ENCODE data around the gene CEP112.

DNA sequence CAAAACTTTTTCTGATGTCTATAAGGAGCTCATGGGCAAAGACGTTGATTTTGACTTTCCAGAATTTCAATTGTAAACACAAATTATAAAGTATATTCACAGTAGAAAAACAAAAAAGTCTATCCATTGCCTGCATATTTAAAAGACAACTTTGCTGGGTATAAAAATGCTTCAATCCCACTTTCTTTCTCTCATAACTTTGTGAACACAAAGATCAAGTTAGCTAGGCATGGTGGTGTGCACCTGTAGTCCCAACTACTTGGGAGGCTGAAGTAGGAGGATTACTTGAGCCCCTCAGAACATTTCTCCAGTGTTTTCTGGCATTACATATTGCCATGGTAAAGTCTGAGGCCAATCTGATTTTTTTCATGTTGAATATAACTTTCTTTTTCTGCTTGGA lies 547.4 kb downstream of the CEP112 start:
- no peak for TF ChIP-seq ZNF70 (CRISPR knock-in tag; IDR thresholded peaks at IDR 0.05)
- no peak for TF ChIP-seq ZFP3 (CRISPR knock-in tag; IDR thresholded peaks at IDR 0.05)
- TF ChIP-seq, protein P1, sequence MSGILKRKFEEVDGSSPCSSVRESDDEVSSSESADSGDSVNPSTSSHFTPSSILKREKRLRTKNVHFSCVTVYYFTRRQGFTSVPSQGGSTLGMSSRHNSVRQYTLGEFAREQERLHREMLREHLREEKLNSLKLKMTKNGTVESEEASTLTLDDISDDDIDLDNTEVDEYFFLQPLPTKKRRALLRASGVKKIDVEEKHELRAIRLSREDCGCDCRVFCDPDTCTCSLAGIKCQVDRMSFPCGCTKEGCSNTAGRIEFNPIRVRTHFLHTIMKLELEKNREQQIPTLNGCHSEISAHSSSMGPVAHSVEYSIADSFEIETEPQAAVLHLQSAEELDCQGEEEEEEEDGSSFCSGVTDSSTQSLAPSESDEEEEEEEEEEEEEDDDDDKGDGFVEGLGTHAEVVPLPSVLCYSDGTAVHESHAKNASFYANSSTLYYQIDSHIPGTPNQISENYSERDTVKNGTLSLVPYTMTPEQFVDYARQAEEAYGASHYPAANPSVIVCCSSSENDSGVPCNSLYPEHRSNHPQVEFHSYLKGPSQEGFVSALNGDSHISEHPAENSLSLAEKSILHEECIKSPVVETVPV (CRISPR knock-in tag; IDR thresholded peaks at IDR 0.05), result no peak
